Nephron progenitor cell (in vitro differentiated cells): ENCODE measurements around the gene NDUFA3.

Source experiments
- DNase-seq: peaks from one replicate; pipeline ENCODE4 v3.0.0; 2021
- H3K27ac Mint-ChIP-seq: 2 replicates; pipeline ENCODE4 v1.8.0; 2021; ENCODE audit warnings: mild to moderate bottlenecking, moderate library complexity, mixed read lengths
- H3K27me3 Mint-ChIP-seq: 2 replicates; pipeline ENCODE4 v1.8.0; 2021; ENCODE audit warnings: mild to moderate bottlenecking, low read depth, mixed read lengths; ENCODE audit not compliant: poor library complexity
- H3K36me3 Mint-ChIP-seq: 2 replicates; pipeline ENCODE4 v1.8.0; 2021; ENCODE audit warnings: low read depth, mixed read lengths
- H3K4me1 Mint-ChIP-seq: 2 replicates; pipeline ENCODE4 v1.8.0; 2021; ENCODE audit warnings: mixed read lengths
- H3K4me3 Mint-ChIP-seq: 2 replicates; pipeline ENCODE4 v1.8.0; 2021; ENCODE audit warnings: mild to moderate bottlenecking, moderate library complexity, mixed read lengths
- H3K9me3 Mint-ChIP-seq: 2 replicates; pipeline ENCODE4 v1.8.0; 2021; ENCODE audit warnings: mild to moderate bottlenecking, moderate library complexity, mixed read lengths
- CTCF ChIP-seq: fragments of 200-600 bp; sonication (generic); IDR thresholded peaks from 2 replicates; pipeline ENCODE4 v1.5.0; 2021; ENCODE audit warnings: antibody characterized with exemption

The NDUFA3 gene

GRCh38 chr19:54104998-54105715, 2.5 kb downstream of the NDUFA3 start:
- no peak for DNase-seq
- Mint-ChIP-seq H3K27me3 (peaks cover 4% of the 10 kb centered on the region), H3K4me3 (peak overlapping the region; percentile 98), H3K36me3 (peaks cover 26% of the 10 kb centered on the region), H3K27ac (peak overlapping the region; percentile 66), H3K4me1 (peaks cover 27% of the 10 kb centered on the region), H3K9me3 (no peaks in the 10 kb centered on the region)
- no peak for TF ChIP-seq CTCF

- no peak for DNase-seq
- Mint-ChIP-seq H3K4me3 (peak overlapping the region; percentile 15), H3K36me3 (peaks cover 31% of the 10 kb centered on the region), H3K9me3 (no peaks in the 10 kb centered on the region), H3K27ac (peak overlapping the region; percentile 66), H3K27me3 (no peaks in the 10 kb centered on the region), H3K4me1 (peaks cover 27% of the 10 kb centered on the region)
- TF ChIP-seq CTCF = no peak
Observed at GRCh38 chr19:54105796-54106195, 3.1 kb downstream of the NDUFA3 start.

GRCh38 chr19:54106716-54107115, 4.1 kb downstream of the NDUFA3 start:
- TF ChIP-seq CTCF = no peak

GRCh38 chr19:54107876-54108490, 5.3 kb downstream of the NDUFA3 start:
- no peak overlapping the region for H3K27ac Mint-ChIP-seq
- no peaks in the 10 kb centered on the region for H3K9me3 Mint-ChIP-seq
- peaks cover 35% of the 10 kb centered on the region for H3K36me3 Mint-ChIP-seq
- DNase-seq = no peak
- TF ChIP-seq CTCF = no peak
- H3K27me3 Mint-ChIP-seq = no peaks in the 10 kb centered on the region
- H3K4me3 Mint-ChIP-seq = no peak overlapping the region
- peaks cover 21% of the 10 kb centered on the region for H3K4me1 Mint-ChIP-seq

More at GRCh38 chr19:54106716-54107115, 4.1 kb downstream of the NDUFA3 start:
- no peak for DNase-seq
- no peaks in the 10 kb centered on the region for H3K9me3 Mint-ChIP-seq
- no peak overlapping the region for H3K4me3 Mint-ChIP-seq
- H3K4me1 Mint-ChIP-seq = peaks cover 27% of the 10 kb centered on the region
- H3K27ac Mint-ChIP-seq = peak overlapping the region; percentile 60
- H3K27me3 Mint-ChIP-seq = no peaks in the 10 kb centered on the region
- peaks cover 34% of the 10 kb centered on the region for H3K36me3 Mint-ChIP-seq

- Mint-ChIP-seq H3K27me3 (no peaks in the 10 kb centered on the region), H3K9me3 (no peaks in the 10 kb centered on the region), H3K4me1 (peaks cover 16% of the 10 kb centered on the region), H3K4me3 (no peak overlapping the region), H3K36me3 (peaks cover 40% of the 10 kb centered on the region), H3K27ac (peak overlapping the region; percentile 91)
- no peak for DNase-seq
- no peak for TF ChIP-seq CTCF
Observed at GRCh38 chr19:54108496-54108895, 5.8 kb downstream of the NDUFA3 start.

- peak overlapping the region; percentile 5 for H3K27ac Mint-ChIP-seq
- TF ChIP-seq CTCF = no peak
- H3K36me3 Mint-ChIP-seq = peaks cover 40% of the 10 kb centered on the region
- H3K9me3 Mint-ChIP-seq = no peaks in the 10 kb centered on the region
- H3K4me1 Mint-ChIP-seq = peaks cover 26% of the 10 kb centered on the region
- no peak for DNase-seq
- H3K27me3 Mint-ChIP-seq = no peaks in the 10 kb centered on the region
- H3K4me3 Mint-ChIP-seq = no peak overlapping the region
Observed at GRCh38 chr19:54109651-54110050, 7.0 kb downstream of the NDUFA3 start.
